Endodermal cell (in vitro differentiated cells): ENCODE results near the gene TRAT1. TPM values are rescaled to one million over a fixed set of nuclear protein-coding genes. Genes with fewer than 3 reads are reported as not detected.

Source experiments
- DNase-seq: peaks from one replicate; pipeline ENCODE4 v3.0.0-alpha.2; 2017
- H3K27ac ChIP-seq: 2 replicates; pipeline ENCODE4 v1.5.1; 2013; ENCODE audit warnings: mild to moderate bottlenecking, low read depth, low read length, moderate library complexity
- H3K27me3 ChIP-seq: 2 replicates; pipeline ENCODE4 v1.6.1; 2013; ENCODE audit warnings: mild to moderate bottlenecking, low read length, moderate library complexity; ENCODE audit not compliant: insufficient read depth, control insufficient read depth, poor library complexity, severe bottlenecking
- H3K36me3 ChIP-seq: 2 replicates; pipeline ENCODE4 v1.7.0; 2013; ENCODE audit warnings: mild to moderate bottlenecking, low read length, moderate library complexity; ENCODE audit not compliant: control insufficient read depth, insufficient read depth
- H3K4me1 ChIP-seq: one replicate; pipeline ENCODE4 v1.7.0; 2013; ENCODE audit warnings: low read length; ENCODE audit not compliant: control insufficient read depth, insufficient read depth
- H3K4me3 ChIP-seq: 2 replicates; pipeline ENCODE4 v1.5.1; 2013; ENCODE audit warnings: mild to moderate bottlenecking, low read length, moderate library complexity
- H3K9ac ChIP-seq: 2 replicates; pipeline ENCODE4 v1.6.1; 2013; ENCODE audit warnings: mild to moderate bottlenecking, low read length, moderate library complexity; ENCODE audit not compliant: poor library complexity, severe bottlenecking; ENCODE audit errors: extremely low read depth
- H3K9me3 ChIP-seq: 2 replicates; pipeline ENCODE4 v1.6.1; 2013; ENCODE audit warnings: mild to moderate bottlenecking, low read length, moderate library complexity; ENCODE audit not compliant: control insufficient read depth
- H3K27ac Mint-ChIP-seq: 2 replicates; pipeline ENCODE4 v1.8.0; 2020; ENCODE audit warnings: mixed read lengths
- H3K27me3 Mint-ChIP-seq: 2 replicates; pipeline ENCODE4 v1.8.0; 2021; ENCODE audit warnings: mild to moderate bottlenecking, mixed read lengths; ENCODE audit not compliant: insufficient read depth
- H3K36me3 Mint-ChIP-seq: 2 replicates; pipeline ENCODE4 v1.8.0; 2020; ENCODE audit warnings: low read depth, mixed read lengths
- H3K4me1 Mint-ChIP-seq: 2 replicates; pipeline ENCODE4 v1.8.0; 2020; ENCODE audit warnings: mixed read lengths
- H3K4me3 Mint-ChIP-seq: 2 replicates; pipeline ENCODE4 v1.8.0; 2020; ENCODE audit warnings: mild to moderate bottlenecking, moderate library complexity, mixed read lengths
- H3K9me3 Mint-ChIP-seq: 2 replicates; pipeline ENCODE4 v1.8.0; 2020; ENCODE audit warnings: mild to moderate bottlenecking, mixed read lengths
- WGBS, 2 experiments: methylation state at CpG; one replicate each; pipeline versions ENCODE4 v1.1.5 to v1.1.7; 2013; ENCODE audit warnings: missing lambda C conversion rate in 2 of 2, mixed read lengths in 1 of 2; ENCODE audit not compliant: insufficient coverage in 1 of 2, insufficient read length in 1 of 2; 5-methylcytosine and 5-hydroxymethylcytosine counted together
- total RNA-seq, 2 donors: library from RNA; stranded (reverse); fragmentation: NEBNext Ultra II Directional in 1 of 2; extraction: Animal tissue kit (Norgen Biotek cat#: 25700) in 1 of 2; gene quantifications; 2 replicates in 1 of 2; 3 replicates in 1 of 2; pipeline ENCODE4 v1.2.1, GENCODE V29; 2021
- TF ChIP-seq, protein P1 (sequence below): fragments of 200-600 bp; sonication (generic); conservative IDR thresholded peaks from 2 replicates; pipeline ENCODE4 v1.5.0; 2021; ENCODE audit warnings: antibody characterized with exemption, mild to moderate bottlenecking

Gene TRAT1
- total RNA-seq, 2 donors from 2014 or later, result not detected

DNA sequence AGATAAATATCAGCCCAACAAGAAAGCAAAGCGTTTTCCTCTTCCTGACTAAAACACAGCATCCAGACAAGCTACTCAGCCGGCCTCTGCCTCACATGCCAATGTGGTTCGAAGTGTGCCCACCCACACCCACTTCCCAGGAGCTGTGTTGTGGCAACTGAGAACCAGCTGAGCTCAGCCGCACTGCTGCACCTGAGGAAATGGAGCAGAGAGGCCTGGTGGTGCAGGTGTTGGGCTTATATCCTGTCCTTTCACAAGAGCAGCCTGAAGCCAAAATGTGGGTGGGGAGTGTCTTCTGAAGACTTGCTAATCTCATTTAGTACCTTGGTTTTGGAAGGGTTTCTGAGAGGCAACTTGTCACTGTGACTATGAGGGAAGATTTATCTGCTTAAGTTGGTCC lies 42.4 kb upstream of the TRAT1 start:
- no peaks in the 10 kb centered on the region for H3K4me1 Mint-ChIP-seq
- no peaks in the 10 kb centered on the region for H3K27me3 ChIP-seq
- no peak overlapping the region for H3K27ac Mint-ChIP-seq
- H3K27ac ChIP-seq, result no peak overlapping the region
- peak; percentile 48 for DNase-seq
- H3K27me3 Mint-ChIP-seq, result no peaks in the 10 kb centered on the region
- no peak overlapping the region for H3K9ac ChIP-seq
- H3K9me3 ChIP-seq, result no peaks in the 10 kb centered on the region
- TF ChIP-seq, protein P1, sequence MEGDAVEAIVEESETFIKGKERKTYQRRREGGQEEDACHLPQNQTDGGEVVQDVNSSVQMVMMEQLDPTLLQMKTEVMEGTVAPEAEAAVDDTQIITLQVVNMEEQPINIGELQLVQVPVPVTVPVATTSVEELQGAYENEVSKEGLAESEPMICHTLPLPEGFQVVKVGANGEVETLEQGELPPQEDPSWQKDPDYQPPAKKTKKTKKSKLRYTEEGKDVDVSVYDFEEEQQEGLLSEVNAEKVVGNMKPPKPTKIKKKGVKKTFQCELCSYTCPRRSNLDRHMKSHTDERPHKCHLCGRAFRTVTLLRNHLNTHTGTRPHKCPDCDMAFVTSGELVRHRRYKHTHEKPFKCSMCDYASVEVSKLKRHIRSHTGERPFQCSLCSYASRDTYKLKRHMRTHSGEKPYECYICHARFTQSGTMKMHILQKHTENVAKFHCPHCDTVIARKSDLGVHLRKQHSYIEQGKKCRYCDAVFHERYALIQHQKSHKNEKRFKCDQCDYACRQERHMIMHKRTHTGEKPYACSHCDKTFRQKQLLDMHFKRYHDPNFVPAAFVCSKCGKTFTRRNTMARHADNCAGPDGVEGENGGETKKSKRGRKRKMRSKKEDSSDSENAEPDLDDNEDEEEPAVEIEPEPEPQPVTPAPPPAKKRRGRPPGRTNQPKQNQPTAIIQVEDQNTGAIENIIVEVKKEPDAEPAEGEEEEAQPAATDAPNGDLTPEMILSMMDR, result no peak
- no peaks in the 10 kb centered on the region for H3K36me3 ChIP-seq
- no peaks in the 10 kb centered on the region for H3K36me3 Mint-ChIP-seq
- no peak overlapping the region for H3K4me3 Mint-ChIP-seq
- WGBS, 2 experiments, result 96% methylated on average over 4 of the region's 4 CpGs; no CpG with 5 or more reads in 1 of the 2 experiments
- no peaks in the 10 kb centered on the region for H3K4me1 ChIP-seq
- no peak overlapping the region for H3K4me3 ChIP-seq
- no peaks in the 10 kb centered on the region for H3K9me3 Mint-ChIP-seq

DNA sequence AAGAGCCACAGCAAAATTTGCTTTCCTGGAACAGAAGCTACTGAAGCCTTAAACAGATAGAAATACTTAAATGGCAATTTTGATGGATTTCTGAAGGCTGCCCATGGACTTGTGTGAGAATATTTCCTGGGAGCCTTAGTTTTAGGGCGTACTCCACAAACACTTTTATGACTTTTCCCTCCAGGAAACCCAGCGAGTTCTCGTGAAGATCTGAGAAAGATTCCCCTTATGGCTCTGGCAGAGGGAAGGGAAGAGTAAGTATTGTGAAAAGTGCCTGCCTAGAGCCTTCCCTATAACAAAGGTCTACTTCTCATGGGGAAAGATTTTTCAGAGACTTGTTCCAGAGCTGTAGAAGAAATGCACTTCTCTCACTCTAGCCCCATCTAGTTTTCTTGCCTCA lies 31.1 kb upstream of the TRAT1 start:
- no peak overlapping the region for H3K27ac Mint-ChIP-seq
- no peaks in the 10 kb centered on the region for H3K27me3 ChIP-seq
- no peak overlapping the region for H3K9ac ChIP-seq
- H3K9me3 Mint-ChIP-seq, result no peaks in the 10 kb centered on the region
- no peak for DNase-seq
- no peaks in the 10 kb centered on the region for H3K36me3 Mint-ChIP-seq
- no peaks in the 10 kb centered on the region for H3K27me3 Mint-ChIP-seq
- WGBS, 2 experiments, result 83% methylated on average over 3 of the region's 3 CpGs; no CpG with 5 or more reads in 1 of the 2 experiments
- no peaks in the 10 kb centered on the region for H3K4me1 ChIP-seq
- no peak overlapping the region for H3K4me3 ChIP-seq
- no peak overlapping the region for H3K4me3 Mint-ChIP-seq
- no peaks in the 10 kb centered on the region for H3K4me1 Mint-ChIP-seq
- H3K9me3 ChIP-seq, result no peaks in the 10 kb centered on the region
- no peak overlapping the region for H3K27ac ChIP-seq
- TF ChIP-seq, protein P1, result no peak
- no peaks in the 10 kb centered on the region for H3K36me3 ChIP-seq

DNA sequence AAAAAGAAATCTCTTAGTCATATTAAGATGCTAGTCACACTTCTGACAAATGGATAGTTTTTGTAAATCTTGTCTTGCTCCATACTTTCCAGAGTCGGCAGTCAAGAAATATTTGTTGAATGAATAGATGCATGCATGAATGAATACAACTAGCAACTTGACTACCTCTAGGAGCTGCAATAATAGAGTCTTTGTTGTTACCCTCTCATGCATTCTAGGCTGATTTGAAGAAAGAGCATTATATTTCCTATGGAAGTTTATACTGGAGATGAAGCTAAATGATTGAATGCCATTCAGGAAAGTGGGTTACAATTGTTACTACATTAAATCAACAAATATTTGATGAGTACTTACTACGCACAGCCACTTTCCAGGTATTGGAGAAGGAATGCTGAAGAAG lies 18.1 kb upstream of the TRAT1 start:
- no peaks in the 10 kb centered on the region for H3K9me3 Mint-ChIP-seq
- TF ChIP-seq, protein P1, result no peak
- no peak overlapping the region for H3K4me3 ChIP-seq
- H3K36me3 ChIP-seq, result no peaks in the 10 kb centered on the region
- H3K27me3 Mint-ChIP-seq, result no peaks in the 10 kb centered on the region
- no peak overlapping the region for H3K9ac ChIP-seq
- no peaks in the 10 kb centered on the region for H3K27me3 ChIP-seq
- no peak for DNase-seq
- H3K36me3 Mint-ChIP-seq, result no peaks in the 10 kb centered on the region
- no peak overlapping the region for H3K4me3 Mint-ChIP-seq
- 95% methylated on average over 2 of the region's 2 CpGs; no CpG with 5 or more reads in 1 of the 2 experiments for WGBS, 2 experiments
- H3K9me3 ChIP-seq, result no peaks in the 10 kb centered on the region
- H3K27ac ChIP-seq, result no peak overlapping the region
- no peaks in the 10 kb centered on the region for H3K4me1 Mint-ChIP-seq
- no peaks in the 10 kb centered on the region for H3K4me1 ChIP-seq
- H3K27ac Mint-ChIP-seq, result no peak overlapping the region
